ENCODE data around the gene FUT6.
A peak's percentile ranks its signal among the peaks of the same experiment; 100 is the strongest.

FUT6 gene

DNA sequence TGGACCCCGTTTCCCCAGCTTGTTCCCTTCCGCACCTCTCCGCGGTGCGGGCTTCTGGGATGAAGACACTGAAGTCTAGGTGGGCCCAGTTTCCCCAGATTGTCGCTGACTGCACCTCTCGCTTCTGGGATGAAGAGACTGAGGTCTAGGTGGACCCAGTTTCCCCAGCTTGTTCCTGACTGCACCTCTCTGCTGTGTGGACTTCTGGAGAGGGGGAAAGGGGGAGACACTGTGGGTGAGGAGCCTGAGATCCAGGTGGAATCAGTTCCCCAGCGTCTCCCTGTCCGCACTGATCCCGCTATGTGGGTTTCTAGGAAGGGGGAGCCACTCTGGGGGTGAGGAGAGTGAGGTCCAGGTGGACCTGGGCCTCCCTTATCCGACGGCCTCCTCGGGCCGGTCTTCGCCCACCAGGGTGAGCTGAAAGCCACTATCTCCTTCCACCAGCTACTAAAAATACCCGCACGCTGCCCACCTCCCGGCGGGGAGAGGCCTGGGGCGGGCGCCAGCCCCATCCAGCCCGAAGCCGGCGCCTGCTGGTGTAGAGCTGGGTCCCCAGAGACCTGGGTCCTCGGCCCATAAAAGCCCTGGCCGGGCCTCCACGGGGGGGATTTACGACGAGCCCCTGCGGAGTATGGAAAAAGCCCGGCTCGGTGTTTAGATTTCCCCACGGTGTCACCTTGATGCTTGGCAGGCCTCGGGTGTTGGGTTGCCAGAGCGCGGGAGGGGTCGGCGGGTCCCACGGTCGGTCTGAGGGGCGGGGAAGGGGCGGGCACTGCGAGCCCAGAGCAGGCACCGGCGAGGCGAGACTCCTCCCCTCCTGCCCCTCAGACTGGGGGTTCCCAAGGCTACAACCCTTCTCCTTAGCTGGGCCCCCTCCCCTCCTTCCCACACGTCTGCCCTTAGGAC, 10.6 kb downstream of the FUT6 start:
- no peak for DNase-seq (ENCODE audit: extremely low read depth in 1 of 2, low read depth in 1 of 2)

- DNase-seq (ENCODE audit: extremely low read depth in 1 of 2, low read depth in 1 of 2): peak; percentile 81 to 89
These were observed 11.4 kb downstream of the FUT6 start for GRCh38 chr19:5827891-5828660.

DNA sequence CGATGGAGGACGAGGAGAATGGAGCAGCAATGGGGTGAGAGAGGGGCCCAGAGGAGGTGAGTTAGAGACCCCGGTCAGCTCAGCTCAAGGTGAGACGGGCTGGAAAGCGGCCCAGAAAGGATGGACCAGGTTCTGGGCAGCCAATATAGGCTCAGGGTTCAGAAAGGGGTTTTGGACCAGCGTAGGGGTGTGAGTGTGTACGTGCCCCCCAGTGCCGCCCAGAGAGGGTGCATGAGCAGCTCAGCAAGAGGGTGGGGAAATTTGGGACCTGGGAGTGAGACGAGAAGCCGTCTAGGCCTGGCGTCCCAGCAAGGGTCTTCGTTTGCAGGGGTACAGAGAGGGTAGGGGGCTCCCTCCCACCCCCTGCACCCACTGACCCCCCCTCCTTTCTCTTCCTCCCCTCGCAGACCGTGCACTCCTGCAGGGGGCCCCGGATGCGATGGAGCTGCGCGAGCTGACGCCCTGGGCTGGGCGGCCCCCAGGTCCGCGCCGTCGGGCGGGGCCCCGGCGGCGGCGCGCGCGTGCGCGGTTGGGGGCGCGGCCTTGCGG, 12.1 kb downstream of the FUT6 start:
- no peak for DNase-seq (ENCODE audit: extremely low read depth in 1 of 2, low read depth in 1 of 2)

DNA sequence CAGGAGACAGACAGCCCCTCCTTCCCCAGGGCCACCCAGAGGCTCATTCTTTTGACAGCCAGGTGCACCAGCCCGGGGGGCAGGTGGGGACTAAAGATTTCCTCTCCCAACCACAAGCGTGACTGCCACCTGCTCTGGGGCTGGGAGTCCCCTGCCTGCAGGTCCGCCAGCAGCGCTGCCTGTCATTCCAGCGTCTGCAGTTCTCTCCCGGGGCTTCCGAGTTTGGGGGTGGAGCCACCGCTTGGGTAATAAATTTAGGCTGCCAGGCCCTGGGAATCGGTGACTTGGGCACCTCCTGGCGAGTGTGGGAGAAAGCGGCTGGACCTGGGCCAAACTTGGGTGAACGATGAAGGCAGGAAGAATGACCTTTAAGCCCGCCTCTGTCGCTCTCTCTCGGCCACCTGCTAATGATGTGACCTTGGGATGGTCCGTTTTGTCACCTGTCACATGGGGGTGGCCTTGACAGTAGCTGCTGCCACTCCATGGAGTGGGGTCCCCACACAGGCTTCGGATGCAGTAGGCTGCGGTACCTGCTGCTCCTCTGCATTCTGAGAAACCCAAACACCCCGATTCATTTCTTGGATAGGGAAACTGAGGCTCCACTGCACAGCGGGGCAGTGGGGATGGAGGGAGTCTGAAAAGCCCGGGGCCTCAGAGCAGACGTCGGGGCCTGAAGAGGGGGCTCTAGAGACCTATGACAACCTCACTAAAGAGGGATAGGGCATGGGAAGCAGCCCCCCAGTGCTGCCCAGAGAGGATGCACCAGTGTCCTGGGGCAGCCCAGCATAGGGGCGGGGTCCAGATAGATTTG, 12.8 kb downstream of the FUT6 start:
- no peak for DNase-seq (ENCODE audit: extremely low read depth in 1 of 2, low read depth in 1 of 2)

DNA sequence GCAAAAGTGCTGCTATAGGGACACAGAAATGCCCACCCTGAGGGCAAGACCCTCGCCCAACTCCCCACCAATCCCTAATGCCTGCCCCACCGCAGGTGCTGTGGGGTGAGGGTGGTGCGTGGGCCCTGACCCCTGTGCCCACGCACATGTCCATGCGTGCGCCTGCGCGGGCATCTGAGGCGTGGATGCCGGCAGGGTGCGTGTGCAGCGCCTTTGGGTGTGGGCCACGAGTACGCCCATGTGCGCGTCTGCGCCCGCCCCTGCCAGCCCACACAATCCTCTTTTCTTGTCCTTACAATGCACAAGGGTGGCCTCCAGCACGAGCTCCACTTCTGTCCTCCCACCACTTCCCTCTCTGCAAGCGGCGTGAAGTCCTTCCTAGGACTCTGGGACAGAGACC, 14.3 kb downstream of the FUT6 start:
- no peak for DNase-seq (ENCODE audit: extremely low read depth in 1 of 2, low read depth in 1 of 2)

DNA sequence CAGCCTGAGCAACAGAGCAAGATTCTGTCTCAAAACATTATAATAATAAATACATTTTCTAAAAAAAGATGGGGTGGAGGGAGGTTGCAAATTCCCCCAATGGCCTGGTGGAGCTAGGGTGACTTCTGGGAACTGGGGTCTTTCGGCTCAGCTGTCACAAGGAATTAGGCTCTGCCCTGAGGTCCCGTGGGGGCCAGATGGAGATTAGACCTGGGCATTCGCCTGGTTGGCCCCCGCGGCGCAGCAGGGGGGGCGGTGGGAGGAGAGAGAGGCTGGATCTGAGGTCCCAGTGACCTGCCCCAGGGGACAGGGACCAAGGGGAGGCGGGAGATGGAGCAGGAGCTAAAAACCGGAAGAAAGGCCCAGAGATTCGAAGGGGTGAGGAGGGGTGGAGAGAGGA, 14.8 kb downstream of the FUT6 start:
- no peak for DNase-seq (ENCODE audit: extremely low read depth in 1 of 2, low read depth in 1 of 2)

- no peak for DNase-seq (ENCODE audit: extremely low read depth in 1 of 2, low read depth in 1 of 2)
These were observed 15.8 kb downstream of the FUT6 start for GRCh38 chr19:5823579-5824281.

- DNase-seq (ENCODE audit: extremely low read depth in 1 of 2, low read depth in 1 of 2): no peak
These were observed 17.2 kb downstream of the FUT6 start for GRCh38 chr19:5822181-5822844.

GRCh38 chr19:5821521-5822180, 17.9 kb downstream of the FUT6 start:
- no peak for DNase-seq (ENCODE audit: extremely low read depth in 1 of 2, low read depth in 1 of 2)

- DNase-seq (ENCODE audit: extremely low read depth in 1 of 2, low read depth in 1 of 2): no peak
These were observed 18.7 kb downstream of the FUT6 start for GRCh38 chr19:5820785-5821184.

DNA sequence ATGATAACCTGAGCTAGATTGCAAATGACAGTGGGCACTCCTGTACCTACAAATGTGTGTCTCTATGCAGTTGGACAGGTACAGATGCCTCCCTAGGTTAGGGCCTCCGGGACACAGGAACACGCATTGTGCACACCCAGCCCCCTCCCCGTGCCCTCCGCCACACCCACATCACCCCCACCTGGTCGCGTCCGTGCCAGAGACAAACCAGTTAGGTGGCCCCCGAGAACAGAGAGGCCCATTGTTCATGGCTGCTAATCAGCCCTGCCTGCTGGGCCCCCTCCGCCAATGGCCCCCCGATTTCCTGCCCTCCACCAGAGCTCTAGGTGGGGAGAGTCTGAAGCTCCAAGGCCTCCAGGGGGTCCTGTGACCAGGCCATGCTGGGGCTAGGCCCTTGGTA, 20.9 kb downstream of the FUT6 start:
- no peak for DNase-seq (ENCODE audit: extremely low read depth in 1 of 2, low read depth in 1 of 2)

- DNase-seq (ENCODE audit: extremely low read depth in 1 of 2, low read depth in 1 of 2): no peak
These were observed 22.3 kb downstream of the FUT6 start for GRCh38 chr19:5817218-5817617.

DNA sequence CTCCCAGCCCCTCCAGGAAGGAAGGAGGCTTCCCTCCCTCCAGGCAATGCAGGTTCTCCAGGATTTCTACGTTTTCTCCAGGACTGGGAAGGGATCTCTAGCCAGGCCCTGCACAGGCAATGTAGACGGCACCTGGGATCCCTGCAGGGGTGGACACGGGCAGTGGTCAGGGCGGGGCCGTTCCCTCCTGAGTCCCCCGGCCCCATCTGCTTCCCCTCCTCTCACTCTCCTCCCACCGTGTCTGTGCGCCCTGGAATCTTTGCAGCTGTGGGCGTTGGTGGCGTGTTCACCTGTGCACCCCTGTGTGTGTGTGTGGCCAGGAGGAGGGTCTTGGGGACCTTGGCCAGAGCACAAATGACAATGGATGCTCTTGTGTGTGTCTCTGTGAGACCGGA, 24.7 kb downstream of the FUT6 start:
- DNase-seq (ENCODE audit: extremely low read depth in 1 of 2, low read depth in 1 of 2): no peak

DNA sequence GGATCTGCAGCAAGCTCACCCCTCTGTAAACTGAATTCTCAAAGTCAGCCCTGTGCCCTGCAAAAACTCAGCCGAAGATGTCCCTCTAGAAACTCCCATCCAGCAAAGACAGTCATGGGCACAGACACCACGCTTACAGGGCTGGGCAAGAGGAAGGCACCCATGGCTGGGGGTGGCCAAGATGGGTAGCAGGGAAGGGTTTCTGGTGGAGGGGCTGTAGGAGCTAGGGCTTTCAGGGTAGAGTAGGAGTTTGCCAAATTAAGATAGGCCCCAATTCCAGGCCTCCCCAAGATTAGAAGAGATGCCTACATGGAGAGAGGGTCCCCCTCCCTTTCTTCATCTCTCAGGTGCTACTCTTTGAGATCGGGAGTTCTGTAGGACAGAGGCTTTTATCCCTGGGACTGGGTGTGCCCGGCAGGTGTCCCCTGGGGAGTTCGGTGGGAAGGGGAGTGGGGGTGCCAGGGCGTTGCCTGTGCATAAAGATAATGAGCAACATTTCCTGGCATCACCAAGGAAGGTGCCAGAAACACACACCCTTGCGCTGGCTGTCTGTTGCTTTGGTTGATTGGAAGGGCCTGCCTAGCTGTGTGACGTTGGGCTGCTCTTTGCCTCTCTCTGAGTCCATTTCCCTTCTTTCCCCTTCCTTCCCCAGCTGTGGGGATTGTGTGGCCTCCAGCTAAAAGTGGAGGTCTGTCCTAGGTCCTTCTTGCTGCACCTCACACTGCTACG, 25.2 kb downstream of the FUT6 start:
- DNase-seq (ENCODE audit: extremely low read depth in 1 of 2, low read depth in 1 of 2): no peak

GRCh38 chr19:5811117-5811516, 28.4 kb downstream of the FUT6 start:
- DNase-seq (ENCODE audit: extremely low read depth in 1 of 2, low read depth in 1 of 2): no peak

- no peak for DNase-seq (ENCODE audit: extremely low read depth in 1 of 2, low read depth in 1 of 2)
These were observed 30.0 kb downstream of the FUT6 start for GRCh38 chr19:5809469-5809868.

DNA sequence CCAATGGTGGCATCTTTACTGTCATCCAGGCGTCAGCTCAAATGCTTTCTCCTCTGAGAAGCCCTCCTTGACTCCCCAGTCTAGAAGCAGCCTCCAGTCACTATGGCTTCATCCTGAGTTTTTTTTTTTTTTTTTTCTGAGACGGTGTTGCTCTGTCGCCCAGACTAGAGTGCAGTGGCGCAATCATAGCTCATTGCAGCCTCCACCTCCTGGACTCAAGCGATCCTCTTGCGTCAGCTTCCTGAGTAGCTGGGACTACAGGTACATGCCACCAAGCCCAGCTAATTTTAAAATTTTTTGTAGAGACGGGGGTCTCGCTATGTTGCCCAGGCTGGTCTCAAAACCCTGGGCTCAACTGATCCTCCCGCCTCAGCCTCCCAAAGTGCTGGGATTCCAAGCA, 30.4 kb downstream of the FUT6 start:
- no peak for DNase-seq (ENCODE audit: extremely low read depth in 1 of 2, low read depth in 1 of 2)

GRCh38 chr19:5808120-5808816, 31.2 kb downstream of the FUT6 start:
- DNase-seq (ENCODE audit: extremely low read depth in 1 of 2, low read depth in 1 of 2): no peak

Data from activated CD8-positive, alpha-beta memory T cell treated with anti-CD3 and anti-CD28 coated beads for 1 hour (primary cell).